Spinal cord (tissue), 10 donors: ENCODE measurements around the gene NRCAM. TPM values are rescaled to one million over a fixed set of nuclear protein-coding genes. Genes with fewer than 3 reads are reported as not detected.

Source experiments
- DNase-seq, 6 donors: peaks; one replicate each; pipeline versions ENCODE4 v3.0.0 to v3.0.0-alpha.2; 2013 to 2015; ENCODE audit warnings: low spot score in 6 of 6, low read depth in 4 of 6
- H3K27ac ChIP-seq: one replicate; pipeline ENCODE4 v1.5.1; 2013; ENCODE audit warnings: low read depth, low read length, control low read depth
- H3K27me3 ChIP-seq: one replicate; pipeline ENCODE4 v1.6.1; 2013; ENCODE audit warnings: low read length; ENCODE audit not compliant: control insufficient read depth, insufficient read depth
- H3K36me3 ChIP-seq: one replicate; pipeline ENCODE4 v1.6.1; 2013; ENCODE audit warnings: low read length; ENCODE audit not compliant: control insufficient read depth, insufficient read depth
- H3K4me1 ChIP-seq: one replicate; pipeline ENCODE4 v1.6.1; 2013; ENCODE audit warnings: low read length; ENCODE audit not compliant: control insufficient read depth, insufficient read depth
- H3K4me3 ChIP-seq: one replicate; pipeline ENCODE4 v1.5.1; 2013; ENCODE audit warnings: low read depth, low read length, control low read depth
- H3K9me3 ChIP-seq: one replicate; pipeline ENCODE4 v1.6.1; 2013; ENCODE audit warnings: low read length; ENCODE audit not compliant: control insufficient read depth, insufficient read depth
- WGBS: methylation state at CpG from one replicate; pipeline ENCODE4 v1.1.5; 2013; ENCODE audit warnings: missing lambda C conversion rate; ENCODE audit not compliant: insufficient coverage; 5-methylcytosine and 5-hydroxymethylcytosine counted together
- polyA plus RNA-seq, 2 donors: library from polyadenylated mRNA; unstranded; fragments of 120-200 nt; gene quantifications; one replicate each; pipeline ENCODE4 v1.2.1, GENCODE V29; 2013; ENCODE audit not compliant: insufficient read length in 2 of 2
- total RNA-seq, 2 donors: library from RNA; depleted of rRNA in 1 of 2; stranded (reverse); fragments of 120-200 nt in 1 of 2; fragments of >200 nt in 1 of 2; gene quantifications; one replicate each; pipeline versions ENCODE4 v1.2.3 to v1.2.4, GENCODE V29; 2013 to 2014
- donor health status: healthy.

Gene NRCAM
- total and polyA plus RNA-seq, 4 donors, result 50.4 to 198 (median 140) TPM

GRCh38 chr7:108310351-108310750, 145.9 kb downstream of the NRCAM start:
- Histone ChIP-seq H3K9me3 (no peaks in the 10 kb centered on the region), H3K4me1 (peaks cover 11% of the 10 kb centered on the region), H3K4me3 (no peak overlapping the region), H3K36me3 (no peaks in the 10 kb centered on the region), H3K27me3 (no peaks in the 10 kb centered on the region), H3K27ac (no peak overlapping the region)
- no peak for DNase-seq
- WGBS, result 0% methylated on average over 1 of the region's 2 CpGs

GRCh38 chr7:108308903-108309302, 147.3 kb downstream of the NRCAM start:
- H3K27me3 ChIP-seq, result no peaks in the 10 kb centered on the region
- no peaks in the 10 kb centered on the region for H3K9me3 ChIP-seq
- peaks cover 11% of the 10 kb centered on the region for H3K4me1 ChIP-seq
- peak overlapping the region; percentile 43 for H3K27ac ChIP-seq
- H3K4me3 ChIP-seq, result no peak overlapping the region
- H3K36me3 ChIP-seq, result no peaks in the 10 kb centered on the region
- 36% methylated on average over 2 of the region's 2 CpGs for WGBS
- DNase-seq, result no peak

DNA sequence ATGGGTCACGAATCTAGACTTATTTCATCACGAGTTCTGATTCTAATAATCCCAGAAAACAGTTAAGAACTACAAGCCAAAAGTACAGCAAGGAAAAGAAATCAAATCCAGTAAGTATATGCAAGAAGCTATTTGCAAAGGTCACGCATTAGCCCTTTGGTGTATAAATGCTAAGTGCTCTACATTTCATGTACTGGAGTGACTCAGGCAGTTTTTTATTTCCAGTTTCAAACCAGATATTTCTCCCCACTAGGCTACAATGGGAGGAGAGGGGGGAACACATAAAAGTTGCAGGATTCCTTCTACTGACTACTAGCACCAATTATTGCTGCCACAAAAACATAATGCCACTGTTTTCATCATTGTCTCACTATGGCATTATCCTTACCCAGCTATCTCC, 148.0 kb downstream of the NRCAM start:
- Histone ChIP-seq H3K27ac (no peak overlapping the region), H3K36me3 (no peaks in the 10 kb centered on the region), H3K27me3 (no peaks in the 10 kb centered on the region), H3K4me3 (no peak overlapping the region), H3K9me3 (no peaks in the 10 kb centered on the region), H3K4me1 (peaks cover 11% of the 10 kb centered on the region)
- no CpG with 5 or more reads among the region's 3 CpGs for WGBS
- no peak for DNase-seq

- Histone ChIP-seq H3K27ac (peak overlapping the region; percentile 17), H3K27me3 (no peaks in the 10 kb centered on the region), H3K9me3 (no peaks in the 10 kb centered on the region), H3K36me3 (no peaks in the 10 kb centered on the region), H3K4me3 (no peak overlapping the region), H3K4me1 (peaks cover 11% of the 10 kb centered on the region)
- WGBS, result no CpG with 5 or more reads among the region's 2 CpGs
- DNase-seq, result peak in 2 of 6 donors; percentile 53 to 69
Observed at GRCh38 chr7:108307595-108307994, 148.6 kb downstream of the NRCAM start.

DNA sequence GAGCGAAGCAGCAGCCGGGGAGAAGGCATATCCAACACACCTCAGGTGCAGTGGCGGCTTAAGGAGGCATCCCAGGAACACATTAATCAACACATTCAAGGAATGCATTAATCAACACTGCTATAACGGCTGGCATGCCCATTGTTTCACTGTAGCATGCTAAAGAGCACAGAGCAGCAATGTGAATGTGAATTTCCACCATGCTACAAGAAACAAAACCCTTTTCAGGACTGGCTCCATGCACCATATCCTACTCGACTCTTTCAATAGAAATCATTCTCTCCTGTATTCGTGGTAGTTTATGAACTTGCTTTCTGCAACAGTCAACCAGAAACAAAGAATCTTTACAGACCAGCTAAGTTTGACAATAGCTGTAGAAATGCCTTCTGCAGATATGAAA, 149.0 kb downstream of the NRCAM start:
- 51% methylated on average over 3 of the region's 6 CpGs for WGBS
- DNase-seq, result peak in 2 of 6 donors; percentile 54 to 60
- Histone ChIP-seq H3K27me3 (no peaks in the 10 kb centered on the region), H3K9me3 (no peaks in the 10 kb centered on the region), H3K36me3 (no peaks in the 10 kb centered on the region), H3K27ac (no peak overlapping the region), H3K4me3 (no peak overlapping the region), H3K4me1 (peaks cover 11% of the 10 kb centered on the region)

DNA sequence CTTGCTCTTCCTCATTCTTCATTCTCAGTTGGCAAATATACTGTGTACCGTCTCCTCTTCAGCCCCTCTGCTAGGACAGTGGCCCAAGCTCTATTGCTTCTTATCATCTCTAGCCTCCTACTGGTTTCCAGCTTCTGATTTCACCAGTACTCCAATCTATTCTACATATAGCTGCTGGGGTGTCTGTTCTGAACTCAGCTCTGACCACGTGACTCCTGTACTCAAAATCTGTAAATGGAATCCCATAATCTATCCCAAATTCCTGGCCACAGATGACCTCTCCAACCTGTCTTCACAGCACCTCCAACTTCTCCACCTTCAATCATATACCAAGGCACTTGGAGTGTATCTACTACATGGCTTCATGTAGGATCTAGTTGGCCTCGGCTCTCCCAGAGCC, 152.9 kb downstream of the NRCAM start:
- 98% methylated on average over 3 of the region's 3 CpGs for WGBS
- Histone ChIP-seq H3K27ac (no peak overlapping the region), H3K4me3 (no peak overlapping the region), H3K27me3 (no peaks in the 10 kb centered on the region), H3K4me1 (peaks cover 6% of the 10 kb centered on the region), H3K36me3 (no peaks in the 10 kb centered on the region), H3K9me3 (no peaks in the 10 kb centered on the region)
- DNase-seq, result no peak

DNA sequence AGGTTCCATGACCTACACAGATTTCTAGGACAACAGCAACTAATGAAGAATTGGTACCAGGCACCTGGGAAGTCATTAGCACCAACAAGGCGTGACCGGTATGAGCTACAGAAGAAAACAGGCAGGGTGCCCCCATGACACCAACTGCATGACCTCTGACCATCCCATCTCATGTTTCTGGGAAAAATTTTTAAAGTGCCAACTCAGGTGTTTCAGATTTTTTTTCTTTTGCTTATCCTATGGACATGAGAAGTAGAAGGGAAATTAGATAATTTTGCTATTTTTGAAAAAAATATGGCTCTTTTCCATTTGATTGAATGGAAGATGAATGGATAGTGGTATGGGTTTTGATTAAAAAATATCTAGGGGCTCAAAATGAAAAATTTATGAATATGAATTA, 154.8 kb downstream of the NRCAM start:
- H3K27ac ChIP-seq, result no peak overlapping the region
- no peak for DNase-seq
- H3K4me1 ChIP-seq, result no peaks in the 10 kb centered on the region
- H3K9me3 ChIP-seq, result no peaks in the 10 kb centered on the region
- 76% methylated on average over 2 of the region's 2 CpGs for WGBS
- no peaks in the 10 kb centered on the region for H3K36me3 ChIP-seq
- no peak overlapping the region for H3K4me3 ChIP-seq
- H3K27me3 ChIP-seq, result no peaks in the 10 kb centered on the region

DNA sequence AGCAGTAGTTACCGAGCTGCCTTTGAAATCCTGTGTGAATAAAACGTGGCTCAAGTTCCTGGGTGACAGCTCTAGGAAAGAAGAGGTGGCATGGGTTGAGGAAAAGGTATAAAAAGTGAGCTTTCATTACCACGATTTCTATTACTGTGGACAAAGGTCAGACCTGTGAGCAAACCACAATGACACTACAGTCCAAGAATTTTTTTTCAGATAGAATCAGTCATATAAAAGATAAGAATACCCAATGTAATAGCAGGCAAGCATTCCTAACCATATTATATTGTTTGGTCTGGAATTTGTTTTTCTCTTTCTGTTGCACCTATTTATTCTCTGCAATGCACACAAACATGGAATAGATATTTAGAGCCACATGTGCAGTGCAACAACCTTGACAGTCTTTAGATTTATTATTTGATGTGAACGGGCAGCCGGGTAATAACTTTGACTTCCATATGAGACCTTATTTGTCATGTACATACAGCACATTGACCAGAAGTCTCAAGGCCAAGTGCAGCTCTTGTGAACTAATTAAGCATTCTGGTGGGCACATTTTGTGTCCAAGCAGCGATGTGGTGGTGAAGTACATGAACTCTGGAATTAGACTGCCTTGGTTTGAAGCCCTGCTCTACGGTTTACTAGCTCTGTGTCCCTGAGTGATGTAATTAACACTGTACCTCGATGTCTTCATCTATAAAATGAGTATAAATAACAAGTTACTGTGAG, 156.8 kb downstream of the NRCAM start:
- DNase-seq, result peak in 1 of 6 donors; percentile 57
- H3K27me3 ChIP-seq, result no peaks in the 10 kb centered on the region
- no peaks in the 10 kb centered on the region for H3K9me3 ChIP-seq
- 65% methylated on average over 2 of the region's 8 CpGs for WGBS
- H3K4me3 ChIP-seq, result no peak overlapping the region
- no peaks in the 10 kb centered on the region for H3K36me3 ChIP-seq
- H3K4me1 ChIP-seq, result no peaks in the 10 kb centered on the region
- H3K27ac ChIP-seq, result no peak overlapping the region

- WGBS, result no CpG with 5 or more reads among the region's 3 CpGs
- no peak overlapping the region for H3K27ac ChIP-seq
- H3K9me3 ChIP-seq, result no peaks in the 10 kb centered on the region
Observed at GRCh38 chr7:108296911-108297310, 159.3 kb downstream of the NRCAM start.

DNA sequence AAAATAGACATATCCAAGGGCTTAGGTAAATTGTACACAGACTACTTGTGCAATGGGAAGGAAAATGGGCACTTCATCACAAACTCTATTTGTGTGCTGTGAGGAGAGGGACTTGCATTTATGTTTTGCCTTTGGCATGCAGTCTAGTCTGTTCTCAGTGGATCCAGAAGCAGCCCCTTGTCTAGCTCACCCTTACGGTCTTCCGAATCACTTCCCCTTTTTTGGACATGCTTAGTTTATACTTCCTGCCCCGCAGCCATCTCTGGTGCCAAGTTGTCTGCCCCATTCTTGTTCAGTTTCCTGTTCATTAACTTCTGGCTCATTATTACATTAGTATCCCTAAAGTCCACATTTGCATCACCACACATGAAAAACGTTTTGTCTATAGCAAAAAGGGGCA, 161.6 kb downstream of the NRCAM start:
- peaks cover 2% of the 10 kb centered on the region for H3K4me1 ChIP-seq
- no peak overlapping the region for H3K4me3 ChIP-seq
- no peaks in the 10 kb centered on the region for H3K36me3 ChIP-seq
- no peaks in the 10 kb centered on the region for H3K27me3 ChIP-seq
- DNase-seq, result peak in 1 of 6 donors; percentile 53
- H3K9me3 ChIP-seq, result no peaks in the 10 kb centered on the region
- WGBS, result 60% methylated on average over 3 of the region's 4 CpGs
- H3K27ac ChIP-seq, result no peak overlapping the region

More at GRCh38 chr7:108296911-108297310, 159.3 kb downstream of the NRCAM start:
- H3K4me3 ChIP-seq, result no peak overlapping the region
- H3K27me3 ChIP-seq, result no peaks in the 10 kb centered on the region
- H3K4me1 ChIP-seq, result no peaks in the 10 kb centered on the region
- no peaks in the 10 kb centered on the region for H3K36me3 ChIP-seq
- no peak for DNase-seq
